ENCODE results near the gene AOPEP.

The AOPEP gene

DNA sequence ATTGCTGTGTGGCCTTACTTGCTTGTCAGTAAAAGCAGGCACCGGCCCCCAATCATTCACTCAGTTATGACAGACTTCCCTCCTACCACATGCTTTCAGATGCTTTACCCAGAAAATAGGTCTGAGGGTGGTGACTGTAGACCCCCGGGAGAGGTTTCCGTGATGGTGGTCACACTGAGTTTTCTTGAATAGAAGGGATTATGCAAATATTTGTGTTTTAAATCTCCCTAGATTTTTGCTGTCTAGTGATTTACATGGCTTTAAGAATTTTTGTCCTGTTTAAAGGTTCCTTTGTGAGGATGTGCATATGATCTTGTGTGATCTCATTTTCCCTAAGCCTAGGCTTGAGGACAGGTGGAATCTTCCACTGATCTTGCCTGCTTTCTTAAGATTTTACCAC is 309.3 kb downstream of the AOPEP start:
- Histone ChIP-seq H4K20me1 (ENCODE audit: control insufficient read depth, insufficient read depth, low read depth, low read length) (no peaks in the 10 kb centered on the region; the same call in 1 of the 2 replicates), H3K27me3 (ENCODE audit: control insufficient read depth, low read length) (no peaks in the 10 kb centered on the region), H3K4me3 (ENCODE audit: low read length) (no peak overlapping the region), H3K36me3 (ENCODE audit: control insufficient read depth, low read length) (no peaks in the 10 kb centered on the region), H3K4me1 (ENCODE audit: control insufficient read depth, low read length) (no peaks in the 10 kb centered on the region), H3K27ac (ENCODE audit: low read depth, low read length) (no peak overlapping the region), H3K4me2 (ENCODE audit: low read length) (no peak overlapping the region), H3F3A (ENCODE audit: control insufficient read depth, insufficient read depth) (no peaks in the 10 kb centered on the region), H3K9me2 (replicated peaks; ENCODE audit: control insufficient read depth, low read length) (no peaks in the 10 kb centered on the region), H3K79me2 (ENCODE audit: control insufficient read depth, low read length) (no peaks in the 10 kb centered on the region), H3K9me3 (ENCODE audit: control insufficient read depth, insufficient read depth, low read length) (no peaks in the 10 kb centered on the region)
- no peak for TF ChIP-seq EZH2phosphoT487 (IDR thresholded peaks at IDR 0.05; ENCODE audit: borderline replicate concordance, low read length)
- TF ChIP-seq, protein P1, sequence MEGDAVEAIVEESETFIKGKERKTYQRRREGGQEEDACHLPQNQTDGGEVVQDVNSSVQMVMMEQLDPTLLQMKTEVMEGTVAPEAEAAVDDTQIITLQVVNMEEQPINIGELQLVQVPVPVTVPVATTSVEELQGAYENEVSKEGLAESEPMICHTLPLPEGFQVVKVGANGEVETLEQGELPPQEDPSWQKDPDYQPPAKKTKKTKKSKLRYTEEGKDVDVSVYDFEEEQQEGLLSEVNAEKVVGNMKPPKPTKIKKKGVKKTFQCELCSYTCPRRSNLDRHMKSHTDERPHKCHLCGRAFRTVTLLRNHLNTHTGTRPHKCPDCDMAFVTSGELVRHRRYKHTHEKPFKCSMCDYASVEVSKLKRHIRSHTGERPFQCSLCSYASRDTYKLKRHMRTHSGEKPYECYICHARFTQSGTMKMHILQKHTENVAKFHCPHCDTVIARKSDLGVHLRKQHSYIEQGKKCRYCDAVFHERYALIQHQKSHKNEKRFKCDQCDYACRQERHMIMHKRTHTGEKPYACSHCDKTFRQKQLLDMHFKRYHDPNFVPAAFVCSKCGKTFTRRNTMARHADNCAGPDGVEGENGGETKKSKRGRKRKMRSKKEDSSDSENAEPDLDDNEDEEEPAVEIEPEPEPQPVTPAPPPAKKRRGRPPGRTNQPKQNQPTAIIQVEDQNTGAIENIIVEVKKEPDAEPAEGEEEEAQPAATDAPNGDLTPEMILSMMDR (IDR thresholded peaks at IDR 0.05; ENCODE audit: low read depth, low read length, poor library complexity, severe bottlenecking), result no peak

- Histone ChIP-seq H3K9me2 (replicated peaks; ENCODE audit: control insufficient read depth, low read length) (no peaks in the 10 kb centered on the region), H3K27ac (ENCODE audit: low read depth, low read length) (no peak overlapping the region), H3F3A (ENCODE audit: control insufficient read depth, insufficient read depth) (no peaks in the 10 kb centered on the region), H3K4me3 (ENCODE audit: low read length) (no peak overlapping the region), H3K9me3 (ENCODE audit: control insufficient read depth, insufficient read depth, low read length) (no peaks in the 10 kb centered on the region), H3K36me3 (ENCODE audit: control insufficient read depth, low read length) (no peaks in the 10 kb centered on the region), H4K20me1 (ENCODE audit: control insufficient read depth, insufficient read depth, low read depth, low read length) (no peaks in the 10 kb centered on the region; the same call in 1 of the 2 replicates), H3K27me3 (ENCODE audit: control insufficient read depth, low read length) (no peaks in the 10 kb centered on the region), H3K79me2 (ENCODE audit: control insufficient read depth, low read length) (no peaks in the 10 kb centered on the region), H3K4me1 (ENCODE audit: control insufficient read depth, low read length) (no peaks in the 10 kb centered on the region), H3K4me2 (ENCODE audit: low read length) (no peak overlapping the region)
- no peak for TF ChIP-seq EZH2phosphoT487 (IDR thresholded peaks at IDR 0.05; ENCODE audit: borderline replicate concordance, low read length)
- TF ChIP-seq, protein P1 (IDR thresholded peaks at IDR 0.05; ENCODE audit: low read depth, low read length, poor library complexity, severe bottlenecking), result no peak
Observed at GRCh38 chr9:95036676-95037075, 310.2 kb downstream of the AOPEP start.

DNA sequence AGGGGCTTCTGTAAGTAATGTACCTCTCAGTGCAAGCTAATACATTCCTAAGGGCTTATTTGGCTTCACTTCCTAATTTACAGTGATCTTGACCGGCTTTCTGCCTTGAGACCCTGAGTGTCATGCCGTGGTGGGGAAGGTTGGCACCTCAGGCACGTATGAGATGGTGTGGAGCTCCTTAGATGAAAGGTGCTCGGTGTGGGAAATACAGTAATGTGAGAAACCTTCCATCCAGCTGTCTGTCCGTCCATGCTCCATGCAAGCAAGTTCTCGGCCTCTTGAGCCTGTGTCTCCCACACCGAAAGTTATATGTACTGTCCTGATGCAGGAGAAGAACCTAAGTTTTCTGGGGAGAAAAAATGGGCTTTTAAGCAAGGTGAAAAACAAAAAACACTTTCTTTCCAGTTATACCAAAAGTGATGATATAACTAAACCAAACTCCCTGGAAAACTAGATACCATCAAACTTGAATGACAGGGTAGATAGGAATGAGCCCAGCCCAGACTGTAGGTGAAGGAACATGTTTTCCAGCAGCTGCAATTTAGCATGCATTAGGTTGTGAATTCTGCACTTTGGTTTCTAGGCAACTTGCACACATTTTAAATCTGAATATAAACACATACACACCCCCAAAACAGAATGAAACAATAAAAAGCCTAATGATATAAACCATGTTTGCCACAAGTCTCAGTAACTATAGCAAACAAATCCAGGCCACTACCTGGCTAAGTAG is 311.5 kb downstream of the AOPEP start:
- no peak overlapping the region for H3K4me3 ChIP-seq (ENCODE audit: low read length)
- no peak overlapping the region for H3K4me2 ChIP-seq (ENCODE audit: low read length)
- H3K4me1 ChIP-seq (ENCODE audit: control insufficient read depth, low read length), result no peaks in the 10 kb centered on the region
- no peaks in the 10 kb centered on the region for H3K36me3 ChIP-seq (ENCODE audit: control insufficient read depth, low read length)
- H3F3A ChIP-seq (ENCODE audit: control insufficient read depth, insufficient read depth), result no peaks in the 10 kb centered on the region
- no peaks in the 10 kb centered on the region for H3K79me2 ChIP-seq (ENCODE audit: control insufficient read depth, low read length)
- no peaks in the 10 kb centered on the region for H3K27me3 ChIP-seq (ENCODE audit: control insufficient read depth, low read length)
- no peaks in the 10 kb centered on the region; the same call in 1 of the 2 replicates for H4K20me1 ChIP-seq (ENCODE audit: control insufficient read depth, insufficient read depth, low read depth, low read length)
- H3K9me2 ChIP-seq (replicated peaks; ENCODE audit: control insufficient read depth, low read length), result no peaks in the 10 kb centered on the region
- TF ChIP-seq, protein P1 (IDR thresholded peaks at IDR 0.05; ENCODE audit: low read depth, low read length, poor library complexity, severe bottlenecking), result no peak
- no peak for TF ChIP-seq EZH2phosphoT487 (IDR thresholded peaks at IDR 0.05; ENCODE audit: borderline replicate concordance, low read length)
- no peak overlapping the region for H3K27ac ChIP-seq (ENCODE audit: low read depth, low read length)
- no peaks in the 10 kb centered on the region for H3K9me3 ChIP-seq (ENCODE audit: control insufficient read depth, insufficient read depth, low read length)

Data from DOHH2 (cell line).